Right lung (tissue), 5 donors: ENCODE data around the gene STK36. TPM values are rescaled to one million over a fixed set of nuclear protein-coding genes. Genes with fewer than 3 reads are reported as not detected.
A peak's percentile ranks its signal among the peaks of the same experiment; 100 is the strongest.

Source experiments
- DNase-seq, 2 donors: peaks; one replicate each; pipeline ENCODE4 v3.0.0-alpha.2; 2013
- polyA plus RNA-seq, 5 donors: library from polyadenylated mRNA; unstranded; fragments of 120-200 nt; gene quantifications; one replicate each; pipeline versions ENCODE4 v1.2.1 to v1.2.3, GENCODE V29; 2013; ENCODE audit warnings: inconsistent platforms in 1 of 5, low replicate concordance in 1 of 5; ENCODE audit not compliant: insufficient read length in 5 of 5, insufficient read depth in 1 of 5

STK36 gene
- polyA plus RNA-seq, 5 donors: 75.6 to 115 (median 88.2) TPM

- DNase-seq: no peak
These were observed 9.5 kb upstream of the STK36 start for GRCh38 chr2:218662377-218662776.

DNA sequence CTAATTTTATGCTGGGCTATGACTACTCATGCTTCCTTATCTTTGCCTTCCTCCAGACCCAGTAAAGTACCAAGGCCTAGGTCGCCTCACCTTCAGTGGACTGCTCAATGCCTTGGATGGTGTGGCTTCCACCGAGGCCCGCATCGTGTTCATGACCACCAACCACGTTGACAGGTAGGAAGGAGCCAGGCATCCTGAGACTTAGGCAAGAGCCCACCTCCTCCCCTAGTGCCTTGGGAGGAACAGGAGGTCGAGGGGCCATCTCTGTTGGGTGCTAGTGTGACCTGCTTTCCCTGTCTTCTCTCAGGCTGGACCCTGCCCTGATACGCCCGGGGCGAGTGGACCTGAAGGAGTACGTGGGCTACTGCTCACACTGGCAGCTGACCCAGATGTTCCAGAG, 9.1 kb upstream of the STK36 start:
- DNase-seq: no peak

- no peak for DNase-seq
These were observed 8.0 kb upstream of the STK36 start for GRCh38 chr2:218663901-218664300.

GRCh38 chr2:218664653-218665052, 7.2 kb upstream of the STK36 start:
- DNase-seq: no peak

DNA sequence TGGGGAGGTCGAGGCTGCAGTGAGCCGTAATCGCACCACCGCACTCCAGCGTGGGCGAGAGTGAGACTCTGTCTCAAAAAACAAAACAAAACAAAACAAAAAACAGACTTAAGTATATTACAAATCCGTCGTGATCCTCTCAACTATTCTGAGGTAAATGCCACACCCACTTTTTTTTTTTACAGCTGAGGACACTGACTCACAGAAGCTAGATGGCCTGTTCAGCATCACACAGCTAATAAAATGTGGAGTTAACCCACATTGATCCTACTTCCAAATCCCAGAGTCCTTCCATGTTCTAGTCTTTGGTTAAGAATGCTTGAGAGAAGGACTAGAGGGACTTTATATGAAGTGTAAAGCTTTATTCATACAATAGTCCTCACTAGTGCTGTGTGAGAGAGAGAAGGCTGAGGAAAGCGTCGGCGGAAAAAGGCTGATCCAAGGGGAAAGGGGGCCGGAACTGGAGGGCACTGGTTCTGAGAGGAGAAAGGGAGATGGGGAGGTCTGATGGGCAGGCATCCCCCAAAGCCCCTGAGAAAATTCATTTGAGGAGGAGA, 711 bp upstream of the STK36 start:
- DNase-seq: no peak

DNA sequence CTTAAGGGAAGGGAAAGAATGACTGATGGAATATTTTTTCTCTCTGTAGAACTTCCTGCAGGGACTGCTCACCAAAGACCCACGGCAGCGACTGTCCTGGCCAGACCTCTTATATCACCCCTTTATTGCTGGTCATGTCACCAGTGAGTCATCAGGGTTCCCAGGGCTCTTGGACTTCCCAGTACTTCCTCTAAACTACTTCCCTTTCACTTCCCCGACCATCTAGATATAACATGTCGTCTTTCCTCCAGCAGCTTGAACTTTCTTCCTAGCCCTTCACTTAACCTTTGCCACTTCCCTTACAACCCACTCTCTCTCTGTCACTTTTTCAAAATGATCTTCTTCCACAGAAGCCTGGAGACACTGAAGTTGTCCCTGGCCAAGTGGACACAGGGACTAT, 7.2 kb downstream of the STK36 start:
- DNase-seq: no peak

DNA sequence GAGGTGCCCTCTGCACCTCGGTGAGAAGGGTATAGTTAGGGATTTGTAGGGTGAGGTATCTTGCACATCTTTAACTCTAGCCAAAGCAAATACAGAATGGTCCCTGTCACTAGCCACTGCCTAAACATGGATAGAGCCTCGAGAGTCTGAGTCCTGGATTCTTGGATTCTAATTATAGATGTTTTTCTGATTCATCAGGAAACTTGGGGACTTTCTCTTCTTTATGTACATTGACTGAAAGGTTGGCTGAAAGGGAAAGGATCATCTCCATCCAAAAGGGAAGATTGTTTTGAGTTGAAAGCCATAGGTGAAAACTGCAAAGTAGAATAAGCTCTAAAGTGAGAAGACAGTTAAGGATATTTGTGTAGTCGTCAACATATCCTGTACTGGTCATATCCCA, 8.2 kb downstream of the STK36 start:
- DNase-seq: no peak

- peak; percentile 38 to 45 for DNase-seq
These were observed 15.6 kb downstream of the STK36 start for GRCh38 chr2:218687400-218688060.

GRCh38 chr2:218691234-218691633, 19.3 kb downstream of the STK36 start:
- DNase-seq: no peak

GRCh38 chr2:218694405-218695145, 22.7 kb downstream of the STK36 start:
- no peak for DNase-seq

- DNase-seq: no peak
These were observed 27.0 kb downstream of the STK36 start for GRCh38 chr2:218698885-218699284.

GRCh38 chr2:218701806-218702205, 29.9 kb downstream of the STK36 start:
- DNase-seq: no peak

- no peak for DNase-seq
These were observed 31.5 kb downstream of the STK36 start for GRCh38 chr2:218703341-218703740.

- DNase-seq: no peak
These were observed 36.2 kb downstream of the STK36 start for GRCh38 chr2:218708086-218708485.

GRCh38 chr2:218709908-218710307, 38.0 kb downstream of the STK36 start:
- no peak for DNase-seq

DNA sequence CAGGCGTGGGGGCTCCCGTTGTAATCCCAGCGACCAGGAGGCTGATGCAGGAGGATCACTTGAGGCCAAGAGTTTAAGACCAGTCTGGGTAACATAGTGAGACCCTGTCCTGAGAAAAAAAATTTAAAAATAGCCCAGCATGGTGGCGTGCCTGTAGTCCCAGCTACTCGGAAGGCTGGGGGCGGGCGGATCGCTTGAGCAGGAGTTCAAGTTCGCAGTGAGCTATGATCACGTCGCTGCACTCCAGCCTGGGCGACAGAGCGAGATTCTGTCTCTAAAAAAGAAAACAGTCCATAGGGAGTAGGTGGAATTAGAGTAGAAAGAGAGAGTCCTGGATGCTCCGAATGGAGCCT, 38.4 kb downstream of the STK36 start:
- DNase-seq: no peak

DNA sequence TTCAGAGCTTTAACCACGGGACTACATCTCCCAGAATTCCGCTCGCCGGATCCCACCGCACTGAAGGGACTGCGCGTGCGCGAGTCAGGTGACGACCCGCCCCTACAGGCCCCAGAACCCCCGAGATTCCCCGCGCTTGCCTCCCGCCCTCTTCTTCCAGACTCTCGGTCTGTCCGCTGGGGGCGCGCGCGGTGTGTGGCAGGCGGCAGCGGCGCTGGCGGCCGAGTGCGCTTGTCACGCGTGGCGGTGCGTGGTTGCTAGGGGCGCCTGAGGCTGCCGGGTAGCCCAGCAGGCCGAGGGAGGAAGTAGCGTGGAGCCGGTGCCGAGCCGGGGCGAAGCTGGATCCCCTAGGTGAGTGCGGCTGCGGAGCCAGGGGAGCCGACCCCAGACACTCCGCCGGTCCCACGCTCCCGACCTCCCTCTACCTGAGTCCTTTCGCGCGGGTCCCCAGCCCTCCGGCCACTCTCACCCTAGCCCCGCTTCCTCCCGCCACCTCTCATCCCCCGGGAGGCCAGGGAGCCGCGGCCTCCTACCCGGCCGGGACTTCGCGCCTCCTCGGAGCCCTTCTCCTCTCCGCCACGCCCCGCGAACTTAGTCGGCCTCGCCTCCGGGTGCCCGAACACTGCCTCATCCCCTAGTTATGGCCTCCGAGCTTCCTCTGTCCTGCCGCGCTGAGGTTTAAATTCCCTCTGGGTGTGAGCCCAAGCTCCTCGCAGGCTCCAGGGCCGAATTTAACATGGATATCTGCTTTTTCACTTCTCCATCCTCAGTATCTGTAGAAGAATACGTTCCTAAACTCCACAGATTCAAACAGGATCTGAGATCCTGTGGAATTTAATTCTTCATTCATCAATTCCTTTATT, 39.0 kb downstream of the STK36 start, which contains the start of gene TTLL4:
Gene TTLL4 (plus strand): TSS at position 149 of the 863 bp plus-strand sequence. CDS start 26,842 bp downstream, outside the sequence.
- peak; percentile 95 to 96 for DNase-seq

DNA sequence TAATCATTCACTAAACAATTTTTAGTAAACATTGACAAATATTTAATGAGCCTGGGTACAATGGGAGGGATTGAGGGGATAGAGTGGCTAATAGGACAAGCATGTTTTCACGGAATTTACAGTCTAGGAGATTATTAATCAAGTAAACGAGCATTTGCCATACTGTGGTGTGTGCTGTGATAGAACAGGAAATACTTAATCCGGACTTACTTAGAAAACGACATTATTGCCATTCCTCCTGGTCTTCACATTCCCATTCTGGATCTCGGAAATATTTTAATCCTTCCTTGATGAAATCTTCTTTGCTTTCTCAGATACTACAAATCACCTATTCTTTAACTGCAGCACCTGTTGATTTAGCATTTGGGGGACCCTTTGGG, 39.7 kb downstream of the STK36 start:
- no peak for DNase-seq

DNA sequence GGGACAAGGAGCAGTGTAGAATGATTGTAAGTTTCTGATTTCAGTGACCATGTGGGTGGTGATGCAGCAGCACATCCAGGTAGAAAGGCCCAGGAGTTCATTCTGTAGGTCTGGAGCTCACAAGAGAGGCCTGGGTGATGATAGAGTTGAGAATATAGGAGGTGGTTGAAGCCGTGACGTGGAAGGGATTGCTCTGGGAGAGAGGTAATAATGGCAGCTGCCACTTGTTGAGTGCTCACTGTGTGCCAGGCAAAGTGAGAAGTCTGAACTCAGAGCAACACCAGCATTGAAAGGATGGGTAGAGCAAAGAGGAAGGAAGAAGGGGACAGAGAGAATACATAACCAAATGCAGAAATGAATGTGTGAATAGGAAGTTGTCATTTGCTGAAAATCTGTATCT, 42.0 kb downstream of the STK36 start:
- DNase-seq: no peak

GRCh38 chr2:218716070-218716469, 44.2 kb downstream of the STK36 start:
- no peak for DNase-seq

DNA sequence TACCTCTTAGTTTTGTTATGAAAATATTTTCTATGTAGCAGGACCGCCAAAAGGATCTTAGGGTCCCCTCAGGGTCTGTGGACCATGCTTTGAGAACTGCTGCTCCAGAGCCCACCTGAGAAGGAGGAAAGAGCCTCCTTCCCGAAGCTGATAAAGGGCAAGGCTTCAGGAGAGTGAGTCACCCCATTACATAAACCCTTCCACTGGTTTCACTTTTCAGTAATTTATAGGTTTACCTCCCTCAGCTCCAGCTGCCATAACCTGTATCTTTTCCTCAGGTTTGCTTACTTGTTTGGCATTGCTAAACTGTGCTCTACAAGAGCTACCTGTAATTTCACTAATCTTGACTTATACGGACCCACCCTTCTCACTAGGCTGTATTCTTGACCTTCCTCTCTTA, 45.4 kb downstream of the STK36 start:
- no peak for DNase-seq

DNA sequence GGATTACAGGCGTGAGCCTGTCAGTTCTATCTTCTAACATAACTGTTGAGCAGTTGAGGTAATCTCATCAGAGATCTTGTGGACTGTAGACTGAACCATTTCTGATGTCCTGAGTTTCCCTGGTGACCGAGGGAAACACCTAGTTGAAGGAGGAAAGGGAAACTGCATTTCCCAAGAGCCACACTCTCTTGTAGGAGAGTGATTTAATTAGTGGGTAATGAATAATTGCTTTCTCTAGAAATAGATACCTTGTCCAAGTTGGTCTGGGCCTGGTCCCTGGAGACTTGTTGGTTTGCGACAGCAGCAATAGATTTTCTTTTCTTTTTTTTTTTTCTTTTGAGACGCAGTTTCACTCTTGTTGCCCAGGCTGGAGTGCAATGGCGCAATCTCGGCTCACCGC, 46.2 kb downstream of the STK36 start:
- DNase-seq: no peak
